H1 (cell line): ENCODE measurements around the gene CUTC. TPM values are rescaled to one million over a fixed set of nuclear protein-coding genes. Genes with fewer than 3 reads are reported as not detected.

Source experiments
- JUN ChIP-seq: IDR thresholded peaks from 2 replicates; pipeline ENCODE4 v1.6.1; 2011; ENCODE audit warnings: low read depth, mild to moderate bottlenecking, improper control_type of control experiment, low read length
- polyA plus RNA-seq, 7 experiments: library from polyadenylated mRNA; depleted of rRNA in 3 of 7; stranded (reverse) in 5 of 7; unstranded in 2 of 7; fragments of >200 nt in 5 of 7; fragments of 200-250 nt in 2 of 7; gene quantifications; 1 replicate in 5 of 7; 2 replicates in 1 of 7; 4 replicates in 1 of 7; pipeline versions ENCODE4 v1.2.1 to v1.2.3, GENCODE V29; 2011 to 2013; ENCODE audit warnings: missing spikeins in 2 of 7, mixed read lengths in 2 of 7
- total RNA-seq: library from RNA; stranded (reverse); fragmentation: NEBNext Ultra II Directional; extraction: Animal tissue kit (Norgen Biotek cat#: 25700); gene quantifications from 2 replicates; pipeline ENCODE4 v1.2.1, GENCODE V29; 2021

The CUTC gene
- total and polyA plus RNA-seq, 2 of the 8 experiments (the other 6 are each of a cell fraction or from before 2014, with no cell fraction given): 25.3 to 25.6 TPM

DNA sequence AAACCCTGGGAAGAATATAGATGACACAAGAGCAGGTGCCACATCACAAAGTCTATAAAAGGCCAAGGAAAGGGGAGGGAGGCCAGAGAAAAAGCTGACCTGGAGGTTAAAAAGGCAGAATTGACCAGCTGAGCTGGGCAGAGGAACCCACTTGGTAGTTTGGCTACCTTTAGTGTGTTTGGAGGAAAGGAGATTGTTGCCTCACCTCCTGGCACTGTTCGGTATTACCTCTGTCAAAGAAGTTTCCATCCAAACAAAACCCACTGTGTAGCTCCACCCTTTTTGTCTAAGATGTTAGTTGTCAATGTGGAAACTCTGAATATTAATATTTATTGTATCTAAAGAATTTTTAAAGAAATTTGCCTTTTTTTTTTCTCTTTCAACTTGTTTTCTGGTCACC is 49.3 kb upstream of the CUTC start (continued):
- TF ChIP-seq JUN: no peak
